Astrocyte (in vitro differentiated cells and primary cell): ENCODE results near the gene PPP1R9A. TPM values are rescaled to one million over a fixed set of nuclear protein-coding genes. Genes with fewer than 3 reads are reported as not detected.

Source experiments
- DNase-seq: peaks from one replicate; pipeline ENCODE4 v3.0.0-alpha.2; 2010; ENCODE audit warnings: low read depth
- FAIRE-seq: peaks from 2 replicates; lab custom pipeline; 2011; peaks lifted over from hg19 to GRCh38; lab: Jason Lieb, UNC
- H2AFZ ChIP-seq: 2 replicates; pipeline ENCODE4 v1.6.0; 2012; ENCODE audit warnings: low read depth, low read length, inconsistent platforms
- H3K27ac ChIP-seq: 2 replicates; pipeline ENCODE4 v1.5.1; 2011; ENCODE audit warnings: low read depth, low read length, inconsistent platforms
- H3K27me3 ChIP-seq: 2 replicates; pipeline ENCODE4 v1.6.0; 2011; ENCODE audit warnings: low read length, inconsistent platforms; ENCODE audit not compliant: insufficient read depth
- H3K36me3 ChIP-seq: 2 replicates; pipeline ENCODE4 v1.5.1; 2011; ENCODE audit warnings: low read length, inconsistent platforms; ENCODE audit not compliant: insufficient read depth
- H3K4me1 ChIP-seq: 2 replicates; pipeline ENCODE4 v1.5.1; 2011; ENCODE audit warnings: low read length, inconsistent platforms; ENCODE audit not compliant: insufficient read depth
- H3K4me2 ChIP-seq: 2 replicates; pipeline ENCODE4 v1.6.0; 2012; ENCODE audit warnings: low read length, inconsistent platforms
- H3K4me3 ChIP-seq: 2 replicates; pipeline ENCODE4 v1.5.1; 2011; ENCODE audit warnings: low read depth, mild to moderate bottlenecking, low read length, inconsistent platforms; ENCODE audit not compliant: insufficient read depth
- H3K79me2 ChIP-seq: 2 replicates; pipeline ENCODE4 v1.6.0; 2012; ENCODE audit warnings: mild to moderate bottlenecking, low read length, inconsistent platforms; ENCODE audit not compliant: insufficient read depth
- H3K9ac ChIP-seq: 2 replicates; pipeline ENCODE4 v1.6.0; 2012; ENCODE audit warnings: mild to moderate bottlenecking, low read length, inconsistent platforms
- H3K9me3 ChIP-seq: 2 replicates; pipeline ENCODE4 v1.5.1; 2012; ENCODE audit warnings: low read depth, mild to moderate bottlenecking, low read length, inconsistent platforms; ENCODE audit not compliant: insufficient read depth
- H4K20me1 ChIP-seq: 2 replicates; pipeline ENCODE4 v1.6.0; 2012; ENCODE audit warnings: low read length, inconsistent platforms; ENCODE audit not compliant: insufficient read depth
- H3K27ac Mint-ChIP-seq: one replicate; pipeline ENCODE4 v1.8.0; 2021; ENCODE audit warnings: mild to moderate bottlenecking, mixed read lengths; ENCODE audit not compliant: unreplicated experiment
- H3K27me3 Mint-ChIP-seq: one replicate; pipeline ENCODE4 v1.8.0; 2021; ENCODE audit warnings: low read depth, mixed read lengths; ENCODE audit not compliant: unreplicated experiment
- H3K36me3 Mint-ChIP-seq: one replicate; pipeline ENCODE4 v1.8.0; 2021; ENCODE audit warnings: low read depth, mixed read lengths; ENCODE audit not compliant: unreplicated experiment
- H3K4me1 Mint-ChIP-seq: one replicate; pipeline ENCODE4 v1.8.0; 2021; ENCODE audit warnings: low read depth, mixed read lengths; ENCODE audit not compliant: unreplicated experiment
- H3K4me3 Mint-ChIP-seq: one replicate; pipeline ENCODE4 v1.8.0; 2021; ENCODE audit warnings: mild to moderate bottlenecking, moderate library complexity, mixed read lengths; ENCODE audit not compliant: unreplicated experiment
- H3K9me3 Mint-ChIP-seq: one replicate; pipeline ENCODE4 v1.8.0; 2021; ENCODE audit warnings: mild to moderate bottlenecking, mixed read lengths; ENCODE audit not compliant: unreplicated experiment
- EZH2 ChIP-seq: IDR thresholded peaks from 2 replicates; pipeline ENCODE4 v1.6.1; 2012; ENCODE audit warnings: mild to moderate bottlenecking, low read length, inconsistent platforms; ENCODE audit not compliant: insufficient read depth
- total RNA-seq: library from RNA; stranded (reverse); gene quantifications from 2 replicates; pipeline ENCODE4 v1.2.1, GENCODE V29; 2021
- TF ChIP-seq, protein P1 (sequence below): IDR thresholded peaks from 2 replicates; pipeline ENCODE4 v1.5.1; 2011; ENCODE audit warnings: low read depth, mild to moderate bottlenecking, inconsistent platforms, low read length, moderate library complexity; ENCODE audit not compliant: insufficient read depth

PPP1R9A gene
- total RNA-seq, 1 donor from 2014 or later, result 7.5 TPM

DNA sequence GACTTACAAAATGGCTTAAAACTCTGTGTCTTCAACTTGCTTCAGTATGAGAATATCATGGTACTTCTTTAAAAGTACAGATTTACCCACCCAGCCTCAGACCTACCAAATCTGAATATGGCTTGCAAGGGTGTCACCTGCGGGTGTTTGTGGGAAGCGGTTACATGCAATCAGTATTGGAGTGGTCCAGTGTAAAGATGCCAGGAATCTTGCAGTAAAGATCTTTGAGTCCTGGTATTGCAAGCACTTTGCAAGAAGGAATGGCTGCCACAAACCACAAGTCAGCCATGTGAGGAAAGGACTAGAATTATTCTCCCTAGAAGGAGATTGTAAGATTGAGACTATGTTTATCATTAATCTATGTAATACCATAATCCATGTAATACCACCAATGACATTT is 301.9 kb downstream of the PPP1R9A start:
- Mint-ChIP-seq H3K27ac (peak overlapping the region; percentile 63), H3K4me3 (no peak overlapping the region), H3K4me1 (peaks cover 22% of the 10 kb centered on the region), H3K36me3 (no peaks in the 10 kb centered on the region), H3K9me3 (peaks cover 3% of the 10 kb centered on the region), H3K27me3 (no peaks in the 10 kb centered on the region)
- FAIRE-seq (peak; percentile 5), DNase-seq (peak; percentile 71)
- no peaks in the 10 kb centered on the region for H3K36me3 ChIP-seq
- TF ChIP-seq, protein P1, sequence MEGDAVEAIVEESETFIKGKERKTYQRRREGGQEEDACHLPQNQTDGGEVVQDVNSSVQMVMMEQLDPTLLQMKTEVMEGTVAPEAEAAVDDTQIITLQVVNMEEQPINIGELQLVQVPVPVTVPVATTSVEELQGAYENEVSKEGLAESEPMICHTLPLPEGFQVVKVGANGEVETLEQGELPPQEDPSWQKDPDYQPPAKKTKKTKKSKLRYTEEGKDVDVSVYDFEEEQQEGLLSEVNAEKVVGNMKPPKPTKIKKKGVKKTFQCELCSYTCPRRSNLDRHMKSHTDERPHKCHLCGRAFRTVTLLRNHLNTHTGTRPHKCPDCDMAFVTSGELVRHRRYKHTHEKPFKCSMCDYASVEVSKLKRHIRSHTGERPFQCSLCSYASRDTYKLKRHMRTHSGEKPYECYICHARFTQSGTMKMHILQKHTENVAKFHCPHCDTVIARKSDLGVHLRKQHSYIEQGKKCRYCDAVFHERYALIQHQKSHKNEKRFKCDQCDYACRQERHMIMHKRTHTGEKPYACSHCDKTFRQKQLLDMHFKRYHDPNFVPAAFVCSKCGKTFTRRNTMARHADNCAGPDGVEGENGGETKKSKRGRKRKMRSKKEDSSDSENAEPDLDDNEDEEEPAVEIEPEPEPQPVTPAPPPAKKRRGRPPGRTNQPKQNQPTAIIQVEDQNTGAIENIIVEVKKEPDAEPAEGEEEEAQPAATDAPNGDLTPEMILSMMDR, result no peak
- TF ChIP-seq EZH2, result no peak
- H3K4me2 ChIP-seq, result no peak overlapping the region
- H2AFZ ChIP-seq, result no peak overlapping the region
- H3K27me3 ChIP-seq, result no peaks in the 10 kb centered on the region
- H4K20me1 ChIP-seq, result no peaks in the 10 kb centered on the region
- peaks cover 15% of the 10 kb centered on the region for H3K4me1 ChIP-seq
- H3K9ac ChIP-seq, result no peak overlapping the region
- H3K27ac ChIP-seq, result no peak overlapping the region
- no peak overlapping the region for H3K4me3 ChIP-seq
- no peaks in the 10 kb centered on the region for H3K9me3 ChIP-seq
- H3K79me2 ChIP-seq, result no peaks in the 10 kb centered on the region

DNA sequence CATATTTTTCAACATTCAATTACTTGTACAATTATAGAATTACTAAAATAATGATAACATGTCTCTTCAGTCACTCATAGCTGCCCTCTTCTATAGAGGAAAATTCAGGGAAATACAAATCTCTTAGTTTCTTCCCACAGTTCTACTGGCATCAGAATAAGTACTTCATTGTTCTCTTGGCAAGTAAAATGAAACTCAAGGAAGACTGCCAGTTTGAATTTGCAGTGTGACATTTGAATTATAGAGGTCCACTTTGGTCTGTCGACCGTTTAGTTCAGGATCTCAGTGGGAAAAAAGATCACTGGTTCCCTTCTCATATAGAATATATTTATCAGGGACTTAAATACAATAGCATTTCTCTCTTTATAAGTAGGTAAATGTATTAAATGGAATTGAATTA is 302.4 kb downstream of the PPP1R9A start:
- H2AFZ ChIP-seq, result no peak overlapping the region
- peaks cover 3% of the 10 kb centered on the region for H3K9me3 Mint-ChIP-seq

DNA sequence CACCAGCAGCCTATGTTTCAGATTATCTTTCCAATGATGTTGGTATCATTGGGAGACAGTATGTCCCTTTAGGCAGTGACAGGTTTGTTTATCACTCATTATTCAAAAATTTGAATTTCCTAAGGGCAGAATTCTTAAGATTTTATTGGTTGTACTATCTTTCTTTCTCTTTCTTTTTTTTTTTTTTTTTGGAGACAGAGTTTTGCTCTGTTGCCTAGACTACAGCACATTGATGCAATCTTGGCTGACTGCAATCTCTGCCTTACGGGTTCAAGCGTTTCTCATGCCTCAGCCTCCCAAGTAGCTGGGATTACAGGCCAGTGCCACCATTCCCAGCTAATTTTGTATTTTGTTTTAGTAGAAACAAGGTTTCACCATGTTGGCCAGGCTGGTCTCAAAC is 305.8 kb downstream of the PPP1R9A start:
- Mint-ChIP-seq H3K4me1 (peaks cover 8% of the 10 kb centered on the region), H3K36me3 (peaks cover 1% of the 10 kb centered on the region), H3K4me3 (no peak overlapping the region), H3K27me3 (no peaks in the 10 kb centered on the region), H3K9me3 (peaks cover 9% of the 10 kb centered on the region), H3K27ac (no peak overlapping the region)
- no peaks in the 10 kb centered on the region for H3K27me3 ChIP-seq
- H3K36me3 ChIP-seq, result no peaks in the 10 kb centered on the region
- DNase-seq, result no peak
- H3K4me1 ChIP-seq, result peaks cover 10% of the 10 kb centered on the region
- H3K4me3 ChIP-seq, result no peak overlapping the region
- TF ChIP-seq, protein P1, result no peak
- TF ChIP-seq EZH2, result no peak
- H2AFZ ChIP-seq, result no peak overlapping the region
- H3K9ac ChIP-seq, result no peak overlapping the region
- H4K20me1 ChIP-seq, result no peaks in the 10 kb centered on the region
- no peaks in the 10 kb centered on the region for H3K79me2 ChIP-seq
- no peak for FAIRE-seq
- H3K27ac ChIP-seq, result no peak overlapping the region
- H3K9me3 ChIP-seq, result no peaks in the 10 kb centered on the region
- no peak overlapping the region for H3K4me2 ChIP-seq

More for the DNA sequence above, 302.4 kb downstream of the PPP1R9A start:
- FAIRE-seq (no peak), DNase-seq (no peak)
- H3K27me3 Mint-ChIP-seq, result no peaks in the 10 kb centered on the region
- no peaks in the 10 kb centered on the region for H3K36me3 Mint-ChIP-seq
- Histone ChIP-seq H3K27ac (no peak overlapping the region), H3K36me3 (no peaks in the 10 kb centered on the region), H3K27me3 (no peaks in the 10 kb centered on the region), H3K79me2 (no peaks in the 10 kb centered on the region), H3K9ac (no peak overlapping the region), H3K4me1 (peaks cover 18% of the 10 kb centered on the region), H3K9me3 (no peaks in the 10 kb centered on the region), H3K4me2 (no peak overlapping the region), H3K4me3 (no peak overlapping the region), H4K20me1 (no peaks in the 10 kb centered on the region)
- peaks cover 21% of the 10 kb centered on the region for H3K4me1 Mint-ChIP-seq
- TF ChIP-seq EZH2, result no peak
- TF ChIP-seq, protein P1, result no peak
- no peak overlapping the region for H3K4me3 Mint-ChIP-seq
- no peak overlapping the region for H3K27ac Mint-ChIP-seq
